ENCODE data around the gene P2RX1.

Gene P2RX1

DNA sequence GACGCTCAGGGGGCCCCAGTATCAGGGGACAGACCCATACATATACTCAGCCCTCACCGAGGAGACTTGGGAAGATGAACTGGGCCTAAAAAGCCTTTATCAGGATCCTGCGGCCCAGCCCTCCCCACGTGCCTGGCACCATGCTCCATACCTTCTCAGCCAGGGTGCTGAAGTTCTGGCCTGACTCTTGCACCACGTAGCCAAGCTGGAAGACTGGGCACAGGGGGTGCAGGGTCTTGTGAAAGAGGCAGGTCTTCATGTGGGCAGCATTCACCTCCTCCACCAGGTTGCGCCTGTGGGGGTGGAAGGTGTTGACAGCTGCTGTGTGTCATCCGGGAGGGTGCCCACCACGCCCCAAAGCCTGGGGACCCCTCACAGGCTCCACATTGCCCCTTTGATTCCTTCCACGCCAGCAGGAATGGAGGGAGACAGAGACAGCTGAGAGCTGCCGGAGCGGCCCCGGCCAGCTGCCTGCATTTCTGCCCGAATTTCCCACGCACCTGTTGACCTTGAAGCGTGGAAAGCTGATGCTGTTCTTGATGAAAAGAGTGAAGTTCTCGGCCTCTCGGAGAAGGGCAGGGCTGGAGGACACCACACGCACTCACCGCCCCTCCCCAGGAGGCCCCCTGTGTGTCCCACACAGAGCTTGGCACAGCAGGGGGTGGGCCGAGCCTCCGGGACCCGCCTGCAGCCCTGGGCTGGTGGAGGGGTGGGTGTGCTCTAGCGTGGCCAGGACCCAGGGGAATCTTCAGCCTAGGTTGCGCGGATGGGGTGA is 13.0 kb downstream of the P2RX1 start:
- no peak for DNase-seq

DNA sequence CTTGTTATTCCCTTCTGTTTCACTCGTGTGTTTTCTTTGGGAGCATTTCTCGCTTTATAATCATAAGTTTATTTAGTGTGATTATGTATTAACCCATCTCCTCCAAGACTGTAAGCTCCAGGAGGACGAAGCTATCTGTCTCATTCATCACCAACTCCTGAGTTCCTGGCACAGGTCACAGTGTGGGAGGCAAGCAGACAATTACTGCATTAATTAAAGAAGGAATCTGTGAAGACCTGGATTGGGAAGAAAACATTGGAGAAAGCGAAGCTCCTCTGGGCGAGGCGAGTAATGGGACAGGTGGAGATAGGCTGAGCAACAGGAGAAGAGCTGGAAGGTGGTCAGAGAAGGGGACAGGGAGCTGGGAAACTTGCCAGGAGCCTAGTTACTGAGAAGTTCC is 15.6 kb downstream of the P2RX1 start:
- no peak for DNase-seq

DNA sequence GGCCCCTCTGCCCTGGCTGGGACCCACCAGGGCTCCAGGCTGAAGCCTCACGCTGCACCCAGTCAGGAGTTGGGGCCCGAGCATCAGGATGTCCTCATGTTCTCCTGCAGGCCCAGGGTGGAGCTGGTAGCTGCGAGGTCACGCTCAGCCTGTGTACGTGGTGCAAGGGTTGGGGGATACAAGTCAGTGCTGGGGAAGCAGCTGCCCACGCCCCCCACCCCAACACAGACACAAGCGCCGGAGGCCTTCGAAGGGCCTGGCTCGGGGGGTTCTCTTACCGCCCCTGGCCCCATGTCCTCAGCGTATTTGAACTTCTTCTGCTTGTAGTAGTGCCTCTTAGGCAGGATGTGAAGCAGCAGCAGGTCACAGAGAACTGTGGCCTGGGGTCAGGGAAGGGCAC is 18.5 kb downstream of the P2RX1 start:
- DNase-seq: no peak

DNA sequence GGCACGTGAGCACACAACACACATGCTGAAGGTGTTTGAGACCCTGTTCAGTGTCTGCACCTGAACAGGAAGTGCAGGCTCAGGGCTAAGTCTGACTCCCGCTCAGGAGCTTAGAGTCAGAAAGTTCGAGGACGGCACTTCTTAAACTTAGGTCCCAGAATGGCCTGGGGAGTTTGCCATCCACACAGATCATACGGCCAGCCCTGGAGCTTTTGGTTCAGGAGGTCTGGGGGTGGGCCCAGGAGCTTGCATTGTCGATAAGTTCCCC is 19.4 kb downstream of the P2RX1 start:
- DNase-seq: no peak

DNA sequence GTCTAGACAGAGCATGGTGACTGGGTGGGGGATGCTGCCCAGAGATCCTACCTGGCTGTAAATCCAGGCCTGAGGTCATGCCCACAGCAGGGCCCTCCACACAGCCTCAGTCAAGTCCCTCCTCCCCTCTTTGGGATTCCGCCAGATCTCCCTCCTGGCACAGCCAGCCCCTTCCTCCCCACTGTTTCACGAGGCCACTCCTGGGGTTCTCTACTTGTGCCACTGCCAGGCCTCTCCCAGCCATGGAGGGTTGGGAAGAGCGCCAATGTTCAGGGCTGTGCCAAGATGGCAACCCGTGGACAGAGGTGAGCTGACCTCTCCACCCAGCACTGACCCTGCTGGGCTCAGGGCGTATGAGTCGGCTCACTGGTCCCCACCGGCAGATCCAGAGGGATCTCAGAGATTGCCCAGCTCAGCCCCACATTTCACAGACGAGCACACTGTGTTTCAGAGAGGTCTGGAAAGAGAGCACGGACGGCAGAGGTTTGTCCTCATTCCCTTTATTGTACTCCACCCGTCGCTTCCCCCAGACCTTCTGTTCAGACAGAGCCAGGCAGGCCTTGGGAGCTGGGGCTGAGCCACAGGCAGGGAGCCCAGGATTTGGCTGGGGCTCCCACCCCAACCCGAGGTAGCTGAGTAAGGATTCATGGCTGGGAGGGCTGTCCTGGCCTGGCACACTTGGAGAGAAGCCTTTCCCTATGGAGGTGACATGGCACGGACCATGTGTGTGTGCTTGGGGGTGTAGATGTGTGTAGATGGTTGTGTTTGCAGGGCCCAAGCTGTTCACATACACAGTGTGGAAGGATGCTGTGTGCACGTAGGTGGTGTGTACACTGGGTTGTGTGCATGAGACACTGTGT is 19.9 kb downstream of the P2RX1 start:
- DNase-seq: no peak

DNA sequence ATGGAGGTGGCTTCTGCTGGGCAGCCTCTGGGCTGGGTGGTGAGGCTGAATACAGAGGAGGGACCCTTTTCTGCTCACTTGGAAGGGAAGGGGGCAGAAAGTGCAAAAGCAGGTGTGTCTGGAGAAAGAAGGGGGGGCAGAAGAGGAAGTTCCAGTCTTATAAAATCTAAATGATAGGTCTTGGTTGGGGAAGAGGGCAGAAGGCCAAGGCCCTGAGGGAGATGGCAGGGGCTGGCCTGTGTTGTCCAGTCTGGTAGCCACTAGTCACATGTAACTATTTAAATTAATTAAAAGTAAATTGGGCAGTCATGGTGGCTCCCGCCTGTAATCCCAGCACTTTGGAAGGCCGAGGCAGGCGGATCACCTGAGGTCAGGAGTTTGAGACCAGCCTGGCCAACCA is 20.9 kb downstream of the P2RX1 start:
- DNase-seq: no peak

DNA sequence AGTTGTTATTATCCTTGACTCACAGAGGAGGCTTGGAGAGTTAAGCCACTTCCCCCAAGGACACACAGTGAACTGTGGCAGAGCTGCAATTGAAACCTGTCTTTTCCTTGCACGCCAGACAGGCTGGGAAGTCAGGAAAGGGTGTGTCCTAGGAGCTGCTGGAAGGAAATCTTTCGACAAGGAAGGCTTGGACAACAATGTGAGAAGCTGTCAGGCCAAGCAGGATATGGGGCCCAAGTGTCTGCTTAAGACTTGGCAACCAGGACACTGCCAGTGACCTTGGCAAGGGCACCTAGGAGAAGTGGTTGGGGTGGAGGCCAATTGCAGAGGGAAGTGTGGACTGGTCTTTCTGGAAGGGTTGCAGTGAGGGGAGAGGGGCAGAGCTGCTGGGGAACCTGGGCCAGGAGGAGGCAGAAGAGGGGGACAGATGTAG is 21.3 kb downstream of the P2RX1 start:
- no peak for DNase-seq

DNA sequence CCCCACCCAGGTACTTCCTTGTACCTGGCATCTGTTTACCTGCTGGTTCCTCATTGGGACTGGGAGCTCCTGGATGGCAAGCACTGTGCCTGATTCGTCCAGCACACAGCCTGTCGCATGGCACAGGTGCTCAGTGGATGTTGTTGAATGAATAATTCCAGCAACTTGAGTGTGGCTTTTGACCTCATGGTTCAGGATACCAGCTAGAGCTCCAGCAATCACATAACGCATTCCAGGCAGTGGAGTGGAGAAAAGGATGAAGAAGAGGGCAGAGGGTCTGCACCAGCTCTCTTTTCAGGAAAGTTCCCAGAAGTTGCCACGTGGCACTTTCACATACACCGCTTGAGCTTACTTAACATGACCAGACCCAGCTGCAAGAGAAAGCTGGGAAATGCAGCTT is 22.1 kb downstream of the P2RX1 start:
- DNase-seq: no peak

DNA sequence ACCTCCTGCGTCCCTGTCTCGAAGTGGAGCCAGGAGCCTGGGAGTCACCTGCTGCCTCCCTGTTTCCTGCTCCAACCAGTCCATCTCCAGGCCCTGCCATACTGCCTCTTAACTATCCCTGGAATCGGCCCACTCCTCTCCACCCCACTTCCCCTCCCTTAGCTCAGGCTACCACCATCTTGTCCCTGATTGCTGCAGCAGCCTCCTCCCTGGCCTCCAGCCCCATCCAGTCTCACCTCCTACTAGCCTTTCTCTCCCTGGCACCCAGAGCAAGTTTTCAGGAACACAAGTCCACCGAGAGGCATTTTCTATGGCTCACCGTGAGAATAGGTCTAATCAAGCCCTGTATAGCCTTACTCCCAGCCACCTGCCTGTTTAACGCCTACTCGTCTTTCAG is 22.5 kb downstream of the P2RX1 start:
- no peak for DNase-seq

DNA sequence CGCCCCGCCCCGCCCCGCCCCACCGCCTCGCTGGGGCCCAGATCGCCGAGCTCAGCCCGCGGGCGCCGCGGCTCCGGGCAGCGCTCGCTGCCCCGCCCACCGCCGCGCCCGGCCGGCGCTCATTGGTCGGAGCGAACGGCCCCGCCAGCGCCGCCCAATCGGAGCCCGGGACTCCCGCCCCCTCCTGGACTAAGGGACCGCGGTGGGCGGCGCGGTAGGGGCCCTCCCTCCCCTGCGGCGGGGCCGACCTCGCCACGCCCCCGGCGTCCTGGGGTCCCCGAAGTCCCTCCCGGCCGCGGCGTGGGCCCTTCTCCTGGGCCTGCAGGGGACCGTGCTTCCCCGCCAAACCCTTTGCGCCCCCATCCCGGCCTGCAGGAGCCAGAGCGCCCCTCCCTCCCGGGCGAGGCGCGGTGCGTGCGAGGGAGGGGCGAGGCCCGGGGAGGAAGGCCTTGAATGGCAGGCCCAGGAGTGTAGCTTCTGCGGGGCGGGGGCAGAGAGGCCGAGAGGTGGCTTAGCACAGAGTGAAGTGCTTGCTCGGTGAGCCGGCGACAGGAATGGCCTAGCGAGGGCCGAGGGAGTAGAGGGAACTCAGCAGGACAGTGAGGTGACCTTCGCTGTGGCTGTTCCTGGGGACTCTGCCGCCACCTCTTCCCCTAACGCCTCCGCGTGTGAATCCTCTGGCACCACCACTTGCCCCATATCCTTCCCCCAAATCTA is 23.1 kb downstream of the P2RX1 start, which contains the start of gene CAMKK1:
TSS of gene CAMKK1 (minus strand) at position 51 of the 717 bp plus-strand sequence. CDS start 7,366 bp downstream, outside the sequence.
- DNase-seq: peak; percentile 93

DNA sequence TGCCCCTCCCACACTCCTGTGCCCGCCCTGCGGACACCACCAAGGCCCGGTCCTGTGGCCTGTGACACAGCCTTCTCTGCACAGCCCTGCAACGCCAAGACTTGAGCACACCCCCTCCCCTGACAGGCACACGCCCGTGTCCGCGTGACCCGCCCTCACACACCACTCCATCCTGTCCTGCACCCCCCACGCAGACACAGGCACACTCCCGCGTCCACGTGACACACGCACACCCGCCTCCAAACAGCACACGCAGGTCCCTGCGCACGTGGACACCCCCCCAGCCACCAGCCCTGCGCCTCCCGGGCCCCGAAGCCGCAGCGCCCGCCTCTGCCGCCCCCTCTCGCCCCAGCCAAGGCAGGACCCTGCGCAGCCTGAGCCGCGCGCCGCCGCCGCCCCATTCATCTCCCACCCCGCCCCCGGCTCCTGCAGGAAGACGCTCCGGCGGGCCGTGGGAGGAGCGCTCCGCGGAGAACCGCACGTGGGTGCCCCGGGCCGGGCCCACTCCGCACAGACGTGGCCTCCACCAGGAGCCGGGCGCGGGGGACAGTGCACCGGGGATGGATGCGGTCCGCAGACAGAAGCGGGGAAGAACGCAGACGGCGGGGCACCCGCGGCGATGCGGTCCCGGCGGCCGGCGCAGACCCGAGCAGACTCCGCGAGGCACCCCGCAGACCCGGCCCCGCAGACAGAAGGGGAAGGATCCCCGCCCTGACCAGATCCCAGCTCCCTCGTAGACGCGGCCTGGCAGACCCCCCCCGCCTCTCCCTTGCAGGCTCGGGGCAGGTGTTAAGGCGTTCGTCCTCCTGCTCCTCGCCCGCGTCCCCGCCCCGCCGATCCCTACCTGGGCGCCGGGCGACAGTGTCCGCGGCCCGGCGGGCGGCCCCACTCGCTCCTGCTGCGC is 23.9 kb downstream of the P2RX1 start:
- peak; percentile 79 for DNase-seq

DNA sequence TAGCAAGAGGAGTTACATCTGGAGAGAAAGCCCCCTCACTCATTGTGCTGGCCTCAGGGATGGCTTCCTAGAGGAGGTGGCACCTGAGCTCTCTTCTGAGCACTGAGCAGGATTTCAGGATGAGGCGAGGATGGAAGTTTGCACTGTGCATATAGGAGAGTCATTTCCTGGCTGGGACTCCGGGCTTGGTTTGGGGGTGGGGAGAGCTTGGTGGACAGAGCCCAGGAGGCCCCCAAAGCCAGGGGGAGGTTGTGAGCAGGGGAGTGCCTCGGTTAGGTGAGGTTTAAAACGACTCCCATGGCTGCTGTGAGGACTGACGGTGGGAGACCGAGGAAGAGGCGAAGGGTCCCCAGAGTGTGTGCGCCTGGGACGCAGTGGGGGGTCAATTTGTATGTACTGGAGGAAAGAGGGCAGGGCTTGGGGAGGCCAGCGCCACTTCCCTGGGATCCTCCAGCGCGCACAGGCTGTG is 24.6 kb downstream of the P2RX1 start:
- DNase-seq: no peak

DNA sequence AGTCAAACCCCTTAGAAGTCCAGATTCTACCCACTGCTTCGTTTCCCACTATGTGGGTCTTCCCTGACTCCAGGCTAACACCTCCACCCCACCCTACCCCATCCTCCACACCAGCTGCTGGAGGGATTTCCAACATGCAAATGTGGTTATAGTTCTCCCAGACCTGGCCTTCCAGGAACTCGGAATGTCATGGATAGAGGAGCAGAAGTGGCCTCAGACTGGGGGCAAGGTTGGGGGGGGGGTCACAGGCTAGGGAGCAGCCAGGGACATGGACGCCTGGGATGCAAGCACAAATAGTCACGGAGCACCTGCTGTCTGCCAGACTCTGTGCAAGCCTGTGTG is 25.4 kb downstream of the P2RX1 start:
- DNase-seq: no peak

DNA sequence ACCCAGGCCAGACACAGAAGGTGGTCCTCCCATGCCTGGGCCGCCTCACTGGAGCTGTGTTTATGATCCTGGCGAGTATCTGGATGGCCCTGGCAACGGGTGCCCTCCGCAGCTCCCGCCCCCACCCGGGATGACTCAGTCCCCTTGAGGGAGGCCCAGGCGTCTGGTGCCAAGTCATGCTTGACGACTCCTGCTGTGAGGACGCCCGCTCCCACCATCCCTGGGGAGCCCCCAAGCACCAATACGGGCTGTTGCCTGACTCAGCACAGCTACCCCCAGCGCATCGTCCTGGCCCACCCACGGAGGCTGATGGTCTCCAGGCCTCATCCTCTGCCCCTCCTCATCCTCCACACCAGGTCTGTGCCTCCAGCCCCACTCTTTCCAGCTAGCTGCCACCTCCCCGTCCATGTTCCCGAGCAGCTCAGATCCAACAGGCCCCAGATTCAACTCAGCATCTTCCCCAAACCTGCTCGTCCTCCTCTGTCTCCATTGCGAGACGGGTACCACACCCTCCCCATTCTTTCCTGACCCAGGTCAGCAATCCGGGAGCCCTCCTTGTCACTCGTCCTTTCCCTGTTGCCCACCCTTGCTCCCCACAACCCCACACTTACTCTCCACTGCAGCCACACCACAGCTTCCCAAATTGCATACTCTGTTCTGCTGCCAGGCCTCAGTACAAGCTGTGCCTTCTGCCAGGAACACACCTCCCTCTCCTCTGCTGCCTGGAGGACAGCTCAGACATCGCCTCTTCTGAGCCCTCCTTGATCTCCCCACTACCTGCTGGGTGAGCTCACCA is 26.0 kb downstream of the P2RX1 start:
- peak; percentile 79 for DNase-seq

DNA sequence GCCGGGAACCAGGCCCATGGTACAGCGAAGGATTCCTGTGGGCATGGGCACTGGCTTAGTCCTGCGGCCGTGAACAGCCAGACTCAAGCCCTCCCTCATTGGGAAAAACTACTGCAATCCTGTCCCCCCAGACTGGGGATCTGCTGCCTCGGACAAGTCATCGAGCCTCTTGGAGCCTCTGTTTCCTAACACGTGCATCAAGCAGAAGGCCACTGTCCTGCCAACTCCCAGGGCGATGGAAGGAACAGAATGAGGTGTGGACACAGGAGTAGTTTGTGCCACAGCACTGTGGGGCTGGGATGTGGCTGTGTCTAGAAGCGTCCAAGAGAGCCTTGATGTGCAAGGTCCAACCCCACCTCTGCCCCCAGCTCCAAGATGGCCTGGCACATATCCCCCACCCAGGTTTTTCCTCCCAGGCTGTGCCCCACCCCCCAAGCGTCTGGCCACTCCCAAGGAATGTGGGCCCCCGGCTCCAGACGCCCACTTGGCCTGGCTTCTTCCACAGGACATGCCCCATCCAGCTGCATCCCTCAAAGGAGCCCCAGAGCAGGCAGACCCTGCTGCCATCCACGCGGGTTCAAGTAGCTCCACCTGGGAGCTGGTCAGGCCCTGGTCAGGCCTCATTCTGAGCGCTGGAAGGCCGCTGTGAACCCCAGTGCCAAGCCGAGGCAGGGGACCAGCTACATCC is 26.8 kb downstream of the P2RX1 start:
- DNase-seq: no peak

DNA sequence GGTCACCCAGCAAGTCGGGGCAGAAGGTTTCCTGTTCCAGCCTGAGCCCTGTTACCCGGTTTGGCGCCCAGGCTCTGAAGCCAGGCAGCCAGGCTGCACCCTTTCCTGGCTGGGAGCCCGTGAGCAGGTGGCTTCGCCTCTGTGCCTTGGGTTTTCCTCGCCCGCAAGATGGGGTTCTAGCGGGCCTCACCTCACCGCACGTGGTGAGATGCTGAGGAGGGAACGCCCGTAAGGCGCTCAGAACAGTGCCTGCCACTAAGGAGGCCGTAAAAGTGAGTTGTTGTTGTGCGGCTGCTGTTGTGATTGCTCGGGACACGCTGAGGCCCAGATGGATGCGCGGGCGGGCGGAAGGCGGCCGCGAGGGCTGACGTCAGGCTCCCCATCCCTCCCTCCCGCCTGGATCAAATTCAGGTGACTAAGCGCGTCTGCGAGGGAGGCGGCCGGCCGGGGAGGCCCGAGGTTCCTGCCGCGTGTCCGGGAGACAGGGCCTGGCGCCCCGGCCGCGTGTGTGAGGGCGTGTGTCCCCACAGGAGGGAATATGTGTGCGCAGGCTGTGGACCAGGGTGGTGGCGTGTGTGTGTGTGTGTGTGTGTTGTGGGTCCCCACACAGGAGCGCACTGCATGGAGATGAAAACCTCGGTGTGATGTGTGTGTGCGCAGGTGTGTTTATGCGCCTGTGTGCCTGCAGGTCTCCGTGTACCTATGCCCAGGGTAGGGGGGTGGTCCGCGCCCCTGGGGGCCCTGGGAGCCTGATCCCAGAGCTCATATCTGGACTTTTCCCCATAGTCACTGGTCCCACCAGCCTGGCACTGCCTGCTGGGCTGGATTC is 27.7 kb downstream of the P2RX1 start:
- peak; percentile 92 for DNase-seq

DNA sequence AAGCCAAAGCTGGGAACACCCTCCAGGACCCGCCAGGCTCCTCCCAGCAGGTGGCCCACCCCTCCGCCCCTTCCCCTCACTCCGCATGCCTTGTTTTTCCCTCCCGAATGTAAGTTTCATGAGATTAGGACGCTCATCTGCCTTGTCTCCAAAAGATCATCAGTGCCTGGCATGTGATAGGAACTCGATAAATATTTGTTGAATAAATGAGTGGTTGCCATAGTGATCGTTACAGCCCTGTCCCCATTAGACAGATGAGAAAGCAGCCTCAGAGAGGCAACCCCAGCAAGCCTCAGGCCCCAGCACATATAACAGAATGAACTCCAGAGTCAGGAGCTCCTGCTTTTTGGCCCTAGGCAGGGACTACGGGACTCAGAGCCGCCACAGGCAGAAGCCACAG is 28.5 kb downstream of the P2RX1 start:
- no peak for DNase-seq

DNA sequence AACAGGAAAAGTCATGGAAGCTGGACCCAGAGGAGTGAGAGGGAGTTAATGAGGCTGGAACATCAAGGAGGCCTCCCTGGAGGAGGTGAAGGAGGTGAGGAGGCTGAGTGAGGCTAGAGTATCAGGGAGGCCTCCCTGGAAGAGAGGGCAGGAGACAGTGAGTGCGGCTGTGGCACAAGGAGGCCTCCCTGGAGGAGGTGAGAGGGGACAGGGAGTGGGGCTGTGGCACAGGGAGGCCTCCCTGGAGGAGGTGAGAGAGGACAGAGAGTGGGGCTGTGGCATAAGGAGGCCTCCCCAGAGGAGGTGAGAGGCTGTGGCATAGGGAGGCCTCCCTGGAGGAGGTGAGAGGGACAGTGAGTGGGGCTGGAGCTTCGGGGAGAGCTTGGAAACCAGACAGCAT is 28.9 kb downstream of the P2RX1 start:
- DNase-seq: no peak

DNA sequence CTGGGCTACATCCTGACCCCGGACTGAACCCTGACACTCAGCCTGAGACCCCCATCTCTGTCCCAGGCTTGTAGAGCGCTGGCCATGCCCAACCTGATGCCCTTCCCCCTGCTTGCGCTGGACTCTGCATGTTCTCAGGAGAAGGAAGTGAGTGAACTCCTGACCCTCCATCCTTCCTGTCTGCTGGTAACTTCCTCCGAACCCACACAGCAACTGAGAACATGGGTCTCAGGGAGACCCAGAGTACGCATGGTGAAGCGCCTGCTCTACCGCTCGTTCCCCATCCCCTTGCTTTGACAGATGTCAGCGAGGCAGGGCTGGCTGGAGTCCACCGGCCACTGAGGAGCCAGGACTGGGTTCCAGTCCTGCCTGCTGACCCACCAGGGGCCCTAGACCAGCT is 29.5 kb downstream of the P2RX1 start:
- peak; percentile 52 for DNase-seq

DNA sequence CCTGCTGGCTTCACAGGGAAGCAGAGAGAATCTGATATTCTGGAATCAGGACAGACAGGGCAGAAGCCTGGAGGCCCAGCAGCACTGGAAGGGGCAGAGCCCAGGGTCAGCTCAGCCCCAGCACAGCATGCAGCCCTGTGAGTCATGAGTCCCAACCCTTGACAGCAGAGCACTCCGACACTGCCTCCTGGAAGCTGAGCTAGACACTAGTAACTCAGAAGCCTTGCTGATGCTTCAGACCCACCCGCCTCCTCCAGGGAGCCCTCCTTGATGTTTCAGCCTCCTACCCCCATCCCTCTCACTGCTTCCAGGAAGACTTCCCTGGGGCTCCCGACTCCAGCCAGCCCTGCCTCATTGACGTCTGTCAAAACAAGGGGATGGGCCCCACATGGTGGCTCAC is 30.3 kb downstream of the P2RX1 start:
- no peak for DNase-seq
